K562 (cell line): ENCODE results near the gene COLEC12. TPM values are rescaled to one million over a fixed set of nuclear protein-coding genes. Genes with fewer than 3 reads are reported as not detected.

Experiments
- ATAC-seq: fragments of 200-7000 bp; cut with Tn5 transposase; 3 replicates; pipeline ENCODE4 v1.9.1; 2020; ENCODE audit warnings: moderate library complexity
- BruUV-seq: library from RNA; stranded (reverse); fragments of 400-500 nt; replicated peaks from 2 replicates; lab custom pipeline; 2021; lab: Mats Ljungman, UMichigan
- CTCF ChIA-PET: fragments of 300-600 bp; formaldehyde crosslinking; extraction: SDS; loops from one replicate; lab custom pipeline; 2021; ENCODE audit warnings: low intra/inter-chr PET ratio; lab: Yijun Ruan, JAX
- POLR2A ChIA-PET: fragments of 300-600, 350-650 bp; sonication (Branson Sonifier 250); formaldehyde crosslinking; extraction: SDS; loops from one replicate; lab custom pipeline; 2021; ENCODE audit warnings: antibody characterized with exemption, inconsistent platforms; lab: Yijun Ruan, JAX
- DNase-seq, 4 experiments: peaks; one replicate each; pipeline versions ENCODE4 v3.0.0 to v3.0.0-alpha.2; 2011 to 2018; ENCODE audit warnings: low spot score in 3 of 4, mixed read lengths in 3 of 4; ENCODE audit errors: extremely low read depth in 1 of 4
- FAIRE-seq: peaks from 2 replicates; lab custom pipeline; 2011; peaks lifted over from hg19 to GRCh38; lab: Jason Lieb, UNC
- H2AFZ ChIP-seq: 2 replicates; pipeline ENCODE4 v1.6.0; 2011; ENCODE audit warnings: low read depth, low read length, control low read depth, inconsistent platforms
- H3K27ac ChIP-seq: fragments of 200-600 bp; 3 replicates; pipeline ENCODE4 v1.8.0; 2011; ENCODE audit warnings: low read depth, mild to moderate bottlenecking, control low read depth, inconsistent platforms, low read length, moderate library complexity, mixed read lengths; ENCODE audit errors: extremely low read depth
- H3K27me3 ChIP-seq, 2 experiments: fragments of 300-600 bp in 1 of 2; 2 replicates in 1 of 2; 3 replicates in 1 of 2; pipeline versions ENCODE4 v1.6.0 to v1.8.0; 2011; ENCODE audit warnings: inconsistent platforms in 2 of 2, low read length in 2 of 2, mild to moderate bottlenecking in 1 of 2, mixed read lengths in 1 of 2, moderate library complexity in 1 of 2; ENCODE audit not compliant: control insufficient read depth in 2 of 2, insufficient read depth in 2 of 2
- H3K36me3 ChIP-seq: fragments of 300-600 bp; 3 replicates; pipeline ENCODE4 v1.8.0; 2011; ENCODE audit warnings: mild to moderate bottlenecking, low read length, inconsistent platforms; ENCODE audit not compliant: control insufficient read depth, insufficient read depth
- H3K4me1 ChIP-seq, 2 experiments: fragments of 200-600 bp in 1 of 2; replicated peaks in 1 of 2; 2 replicates in 1 of 2; 3 replicates in 1 of 2; pipeline versions ENCODE4 v1.5.1 to v1.8.0; 2011; ENCODE audit warnings: inconsistent platforms in 2 of 2, low read length in 2 of 2, mild to moderate bottlenecking in 1 of 2, mixed read lengths in 1 of 2, moderate library complexity in 1 of 2; ENCODE audit not compliant: control insufficient read depth in 2 of 2, insufficient read depth in 2 of 2
- H3K4me2 ChIP-seq: 2 replicates; pipeline ENCODE4 v1.6.1; 2011; ENCODE audit warnings: low read length, control low read depth, inconsistent platforms, mixed read lengths; ENCODE audit not compliant: insufficient read depth
- H3K4me3 ChIP-seq: fragments of 200-600 bp; sonication (generic), shearing (Covaris generic); 2 replicates; pipeline ENCODE4 v1.5.1; 2016; ENCODE audit warnings: control low read depth, inconsistent platforms
- H3K79me2 ChIP-seq: fragments of 200-600 bp; 3 replicates; pipeline ENCODE4 v1.8.0; 2011; ENCODE audit warnings: low read length, inconsistent platforms; ENCODE audit not compliant: control insufficient read depth, insufficient read depth
- H3K9ac ChIP-seq, 2 experiments: 2 replicates each; pipeline versions ENCODE4 v1.6.0 to v1.6.1; 2011; ENCODE audit warnings: low read depth in 2 of 2, low read length in 2 of 2, control low read depth in 1 of 2, inconsistent platforms in 1 of 2, mild to moderate bottlenecking in 1 of 2, mixed read lengths in 1 of 2; ENCODE audit not compliant: insufficient read depth in 1 of 2
- H3K9me1 ChIP-seq: one replicate; pipeline ENCODE4 v1.6.0; 2011; ENCODE audit warnings: inconsistent platforms, mild to moderate bottlenecking, low read length, moderate library complexity; ENCODE audit not compliant: control insufficient read depth, insufficient read depth
- H3K9me3 ChIP-seq: replicated peaks from 2 replicates; pipeline ENCODE4 v1.5.1; 2011; ENCODE audit warnings: low read depth, low read length, inconsistent platforms; ENCODE audit not compliant: control insufficient read depth, insufficient read depth
- H4K20me1 ChIP-seq: replicated peaks from 2 replicates; pipeline ENCODE4 v1.6.1; 2011; ENCODE audit warnings: low read length, inconsistent platforms, mixed read lengths; ENCODE audit not compliant: control insufficient read depth, insufficient read depth
- CC2D1A ChIP-seq: fragments of 450-650 bp; IDR thresholded peaks from 2 replicates; pipeline ENCODE4 v1.6.1; 2017; ENCODE audit warnings: mild to moderate bottlenecking
- FOXK2 ChIP-seq, 2 experiments: fragments of 450-650 bp; IDR thresholded peaks in 1 of 2; conservative IDR thresholded peaks in 1 of 2; 2 replicates each; pipeline ENCODE4 v1.6.1; 2016; ENCODE audit warnings: low read depth in 2 of 2, mild to moderate bottlenecking in 1 of 2
- PHB2 ChIP-seq: fragments of 450-650 bp; IDR thresholded peaks from 2 replicates; pipeline ENCODE4 v1.6.1; 2017; ENCODE audit warnings: low read depth
- RAD51 ChIP-seq: fragments of 450-650 bp; IDR thresholded peaks from 2 replicates; pipeline ENCODE4 v1.7.1; 2016; ENCODE audit warnings: low read depth, mild to moderate bottlenecking, borderline replicate concordance
- TEAD2 ChIP-seq: fragments of 450-650 bp; IDR thresholded peaks from 2 replicates; pipeline ENCODE4 v1.6.1; 2016; ENCODE audit warnings: missing genetic modification characterization, control low read depth, missing compliant biosample characterization
- USF2 ChIP-seq: sonication (generic); formaldehyde crosslinking; IDR thresholded peaks from 2 replicates; pipeline ENCODE4 v1.5.0; 2020; ENCODE audit warnings: missing genetic modification reagents
- ZBED1 ChIP-seq: IDR thresholded peaks from 2 replicates; pipeline ENCODE4 v1.6.1; 2014
- ZC3H4 ChIP-seq: sonication (generic); formaldehyde crosslinking; IDR thresholded peaks from 2 replicates; pipeline ENCODE4 v1.9.0; 2021; ENCODE audit warnings: missing genetic modification reagents, borderline replicate concordance
- ZNF395 ChIP-seq: fragments of 200-800 bp; sonication (Bioruptor generic); IDR thresholded peaks from 2 replicates; pipeline ENCODE4 v1.6.1; 2017; ENCODE audit warnings: missing genetic modification characterization, missing compliant biosample characterization
- ZNF764 ChIP-seq: fragments of 250-450 bp; sonication (Bioruptor Pico); IDR thresholded peaks from 2 replicates; pipeline ENCODE4 v1.4.0; 2020; ENCODE audit warnings: low read depth, mild to moderate bottlenecking, moderate library complexity
- ZZZ3 ChIP-seq: fragments of 450-650 bp; IDR thresholded peaks from 2 replicates; pipeline ENCODE4 v1.6.1; 2016; ENCODE audit warnings: antibody characterized with exemption, mild to moderate bottlenecking, moderate library complexity
- WGBS: fragments of 100-300 bp; shearing (Covaris generic); methylation state at CpG from one replicate; pipeline ENCODE4 v1.1.6; 2016; ENCODE audit warnings: low coverage, mixed read lengths; ENCODE audit not compliant: insufficient coverage; ENCODE audit errors: missing lambda C conversion rate; 5-methylcytosine and 5-hydroxymethylcytosine counted together
- in situ Hi-C: fragments of 300-500 bp; cut with MboI; formaldehyde crosslinking; loops from 4 replicates; pipeline ENCODE4 v1.15.0; 2018; ENCODE audit warnings: inconsistent platforms, mixed read lengths
- intact Hi-C: fragments of 100-400 bp; cut with micrococcal nuclease; formaldehyde crosslinking; loops from 2 replicates; pipeline ENCODE4 v1.14.2; 2022
- polyA plus RNA-seq, 8 experiments: library from polyadenylated mRNA; depleted of rRNA in 4 of 8; stranded (reverse) in 5 of 8; unstranded in 3 of 8; fragments of >200 nt; fragmentation: Nextera tagmentation in 2 of 8; fragmentation: Illumina TruSeq in 1 of 8; extraction: Ambion mirVana in 2 of 8; extraction: Trizol in 1 of 8; gene quantifications; 2 replicates each; pipeline versions ENCODE4 v1.2.1 to v1.2.3, GENCODE V29; 2011 to 2014; ENCODE audit warnings: inconsistent platforms in 1 of 8, missing spikeins in 1 of 8
- total RNA-seq, 7 experiments: library from RNA; depleted of rRNA in 6 of 7; stranded (reverse); fragments of >200 nt in 6 of 7; fragmentation: Illumina TruSeq in 2 of 7; extraction: Trizol in 2 of 7; gene quantifications; 2 replicates each; pipeline versions ENCODE4 v1.2.1 to v1.2.3, GENCODE V29; 2011 to 2021; ENCODE audit warnings: low replicate concordance in 1 of 7

Gene COLEC12
- total and polyA plus RNA-seq, 9 of the 15 experiments (the other 6 are each of a cell fraction or from before 2014, with no cell fraction given), result 0.04 TPM; not detected in 8

GRCh38 chr18:369224-370015 lies 131.1 kb downstream of the COLEC12 start:
- ChIA-PET POLR2A (no interaction called here), CTCF (no interaction called here)
- no peak for TF ChIP-seq PHB2
- TF ChIP-seq ZBED1, result no peak
- TF ChIP-seq RAD51, result no peak
- TF ChIP-seq FOXK2 (conservative IDR thresholded peaks at IDR 0.05 in 1 of 2, IDR thresholded peaks at IDR 0.05 in 1 of 2; ENCODE audit: low read depth in 2 of 2), result no peak
- TF ChIP-seq CC2D1A, result no peak
- no peak for TF ChIP-seq ZNF764 (CRISPR knock-in tag)
- no peak for TF ChIP-seq USF2
- TF ChIP-seq TEAD2 (tag), result no peak
- TF ChIP-seq ZC3H4 (CRISPR knock-in tag), result no peak
- no peak for TF ChIP-seq ZZZ3
- TF ChIP-seq ZNF395, result no peak
- Histone ChIP-seq H3K9me1 (no peaks in the 10 kb centered on the region), H3K4me2 (no peak overlapping the region), H3K27me3 (peaks cover 48 to 56% of the 10 kb centered on the region in 2 experiments), H3K27ac (no peak overlapping the region), H3K36me3 (no peaks in the 10 kb centered on the region), H4K20me1 (0 out of 2 replicates have a peak, but pooled peaks cover 3% of the 10 kb centered on the region), H2AFZ (no peak overlapping the region), H3K4me1 (no peaks in the 10 kb centered on the region), H3K9ac (no peak overlapping the region), H3K4me3 (no peak overlapping the region), H3K9me3 (no peaks in the 10 kb centered on the region), H3K79me2 (no peaks in the 10 kb centered on the region)
- DNase-seq, result no peak
- BruUV-seq, result no TSS peak
- ATAC-seq, result no peak
- 10% methylated on average over 11 of the region's 11 CpGs for WGBS
- intact Hi-C loops (no loop called here), in situ Hi-C loops (no loop called here)
- no peak for FAIRE-seq
